Bronchial smooth muscle cell (primary cell): Measurements from ENCODE around the gene CCDC102B. TPM values are rescaled to one million over a fixed set of nuclear protein-coding genes. Genes with fewer than 3 reads are reported as not detected.

Source experiments
- total RNA-seq: library from RNA; depleted of rRNA; stranded (reverse); fragments of >200 nt; gene quantifications from 2 replicates; pipeline ENCODE4 v1.2.1, GENCODE V29; 2014

CCDC102B gene
- 5.3 and 15.0 TPM in 2 replicates for total RNA-seq

GRCh38 chr18:68797871-68798270 lies at the start of gene CCDC102B:
TSS of gene CCDC102B (plus strand) at chr18:68798080. CDS start at chr18:68836764, 38,684 bp downstream.

Other genes starting within 250 kb of the CCDC102B start
- 65.1 and 68.4 TPM in 2 replicates for gene TMX3, start 83.0 kb upstream of the CCDC102B start, total RNA-seq